ENCODE measurements around the gene LRRC37A. TPM values are rescaled to one million over a fixed set of nuclear protein-coding genes. Genes with fewer than 3 reads are reported as not detected.
"Not testable (repeated sequence)": the region's sequence is repeated elsewhere in the genome, so short reads cannot be mapped to it uniquely, and the experiment has no call there.

Gene LRRC37A
- total RNA-seq, result 4.5 and 8.6 TPM in 2 replicates

DNA sequence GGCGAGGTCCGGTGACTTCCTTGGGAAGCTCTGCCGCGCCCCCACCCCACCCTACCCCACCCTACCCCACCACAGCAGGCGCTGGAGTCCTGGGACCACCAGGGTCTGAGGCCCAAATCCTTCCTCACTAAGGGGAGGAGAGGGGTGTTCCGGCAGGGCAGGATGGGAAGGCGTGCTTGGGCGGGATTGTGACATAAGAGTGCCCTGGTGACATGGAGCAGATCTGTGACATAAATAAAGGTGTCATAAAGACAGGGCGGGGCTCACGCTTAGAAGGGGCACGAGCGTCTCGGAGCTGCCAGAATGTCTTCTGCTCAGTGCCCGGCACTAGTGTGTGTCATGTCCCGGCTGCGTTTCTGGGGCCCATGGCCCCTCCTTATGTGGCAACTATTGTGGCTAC, at the start of gene LRRC37A:
LRRC37A (plus strand) TSS at position 301 of the 400 bp plus-strand sequence; CDS start at position 304, 3 bp downstream.
- not testable (repeated sequence) for DNase-seq (ENCODE audit: low read depth); H3K4me3 ChIP-seq (ENCODE audit: low read depth, low read length)

DNA sequence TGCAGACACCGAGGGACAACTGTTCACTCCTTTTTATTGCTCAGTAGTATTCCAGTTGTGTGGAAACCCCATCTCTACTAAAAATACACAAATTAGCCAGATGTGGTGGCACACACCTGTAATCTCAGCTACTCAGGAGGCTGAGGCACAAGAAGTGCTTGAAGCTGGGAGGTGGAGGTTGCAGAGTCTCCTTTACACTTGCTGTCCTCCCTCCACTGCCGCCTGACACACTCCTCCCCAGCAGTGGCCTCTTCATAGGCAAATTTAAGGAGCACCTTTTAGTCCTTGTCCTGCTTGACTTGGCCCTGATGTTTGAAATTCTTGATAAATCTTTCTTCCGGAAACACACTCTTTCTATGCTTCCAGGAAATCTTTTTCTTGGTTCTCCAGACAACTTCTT, 45.8 kb upstream of the LRRC37A start:
- DNase-seq (ENCODE audit: low read depth); H3K4me3 ChIP-seq (ENCODE audit: low read depth, low read length): not testable (repeated sequence)

DNA sequence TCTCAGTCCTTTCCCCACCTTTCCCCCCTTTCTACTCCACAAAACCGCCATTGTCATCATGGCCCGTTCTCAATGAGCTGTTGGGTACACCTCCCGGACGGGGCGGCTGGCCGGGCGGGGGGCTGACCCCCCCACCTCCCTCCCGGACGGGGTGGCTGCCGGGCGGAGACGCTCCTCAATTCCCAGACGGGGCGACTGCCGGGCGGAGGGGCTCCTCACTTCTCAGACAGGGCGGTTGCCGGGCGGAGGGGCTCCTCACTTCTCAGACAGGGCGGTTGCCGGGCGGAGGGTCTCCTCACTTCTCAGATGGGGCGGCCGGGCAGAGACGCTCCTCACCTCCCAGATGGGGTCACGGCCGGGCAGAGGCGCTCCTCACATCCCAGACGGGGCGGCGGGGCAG, 42.1 kb upstream of the LRRC37A start:
- H3K4me3 ChIP-seq (ENCODE audit: low read depth, low read length); DNase-seq (ENCODE audit: low read depth): not testable (repeated sequence)

DNA sequence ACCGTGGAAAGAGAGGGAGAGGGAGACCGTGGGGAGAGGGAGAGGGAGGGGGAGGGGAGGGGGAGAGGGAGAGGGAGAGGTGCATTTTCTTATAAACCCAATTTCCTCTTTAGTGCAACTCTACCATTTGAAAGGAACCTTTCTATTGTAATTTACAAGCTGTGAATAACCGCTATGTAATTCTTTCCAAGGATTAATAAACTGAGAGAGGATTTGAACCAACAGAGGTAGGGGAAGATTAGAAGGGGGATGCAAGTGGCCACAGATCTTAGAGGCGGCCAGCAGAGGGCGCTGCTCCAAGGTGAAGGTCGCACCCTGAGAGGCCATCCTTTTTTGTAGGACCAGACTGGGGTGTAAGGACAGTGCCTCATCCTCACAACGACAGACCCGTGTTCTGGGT, 41.2 kb upstream of the LRRC37A start:
- not testable (repeated sequence) for H3K4me3 ChIP-seq (ENCODE audit: low read depth, low read length)
- TF ChIP-seq, protein P1, sequence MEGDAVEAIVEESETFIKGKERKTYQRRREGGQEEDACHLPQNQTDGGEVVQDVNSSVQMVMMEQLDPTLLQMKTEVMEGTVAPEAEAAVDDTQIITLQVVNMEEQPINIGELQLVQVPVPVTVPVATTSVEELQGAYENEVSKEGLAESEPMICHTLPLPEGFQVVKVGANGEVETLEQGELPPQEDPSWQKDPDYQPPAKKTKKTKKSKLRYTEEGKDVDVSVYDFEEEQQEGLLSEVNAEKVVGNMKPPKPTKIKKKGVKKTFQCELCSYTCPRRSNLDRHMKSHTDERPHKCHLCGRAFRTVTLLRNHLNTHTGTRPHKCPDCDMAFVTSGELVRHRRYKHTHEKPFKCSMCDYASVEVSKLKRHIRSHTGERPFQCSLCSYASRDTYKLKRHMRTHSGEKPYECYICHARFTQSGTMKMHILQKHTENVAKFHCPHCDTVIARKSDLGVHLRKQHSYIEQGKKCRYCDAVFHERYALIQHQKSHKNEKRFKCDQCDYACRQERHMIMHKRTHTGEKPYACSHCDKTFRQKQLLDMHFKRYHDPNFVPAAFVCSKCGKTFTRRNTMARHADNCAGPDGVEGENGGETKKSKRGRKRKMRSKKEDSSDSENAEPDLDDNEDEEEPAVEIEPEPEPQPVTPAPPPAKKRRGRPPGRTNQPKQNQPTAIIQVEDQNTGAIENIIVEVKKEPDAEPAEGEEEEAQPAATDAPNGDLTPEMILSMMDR (IDR thresholded peaks at IDR 0.05; ENCODE audit: insufficient read depth, low read depth, low read length), result peak; percentile 71
- peak; percentile 71 for DNase-seq (ENCODE audit: low read depth)

DNA sequence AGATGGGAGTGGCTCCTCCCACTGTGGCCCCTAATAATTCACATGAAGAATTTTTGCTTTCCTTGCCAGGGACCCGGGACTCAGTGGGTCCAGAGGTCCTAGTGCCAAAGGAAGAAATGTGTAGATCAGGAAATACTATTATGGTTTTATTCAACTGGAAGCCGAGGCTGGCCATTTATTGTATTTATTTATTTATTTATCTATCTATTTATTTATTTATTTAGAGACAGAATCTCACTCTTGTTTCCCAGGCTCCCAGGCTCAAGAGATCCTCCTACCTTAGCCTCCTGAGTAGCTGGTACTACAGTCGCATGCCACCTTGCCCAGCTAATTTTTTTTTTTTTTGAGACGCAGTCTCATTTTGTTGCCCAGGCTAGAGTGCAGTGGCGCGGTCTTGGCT, 40.7 kb upstream of the LRRC37A start:
- not testable (repeated sequence) for DNase-seq (ENCODE audit: low read depth); H3K4me3 ChIP-seq (ENCODE audit: low read depth, low read length)

DNA sequence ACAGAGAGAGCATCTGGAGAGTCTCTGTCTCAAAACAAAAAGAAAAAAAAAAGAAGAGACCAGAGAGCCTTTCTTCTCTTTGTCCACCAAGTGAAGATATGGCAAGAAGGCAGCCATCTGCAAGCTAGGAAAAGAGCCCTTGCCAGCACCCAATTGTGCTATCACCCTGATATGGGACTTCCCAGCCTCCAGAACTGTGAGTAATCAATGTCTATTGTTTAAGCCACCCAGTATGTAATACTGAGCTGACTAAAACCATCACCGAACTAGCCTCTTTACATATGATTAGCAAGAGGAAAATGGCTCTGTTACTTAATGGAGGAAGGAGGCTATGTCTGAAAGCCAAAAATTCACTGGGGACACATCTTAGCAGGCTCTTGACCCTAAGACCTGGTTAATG, 38.6 kb upstream of the LRRC37A start:
- H3K4me3 ChIP-seq (ENCODE audit: low read depth, low read length), result not testable (repeated sequence)

DNA sequence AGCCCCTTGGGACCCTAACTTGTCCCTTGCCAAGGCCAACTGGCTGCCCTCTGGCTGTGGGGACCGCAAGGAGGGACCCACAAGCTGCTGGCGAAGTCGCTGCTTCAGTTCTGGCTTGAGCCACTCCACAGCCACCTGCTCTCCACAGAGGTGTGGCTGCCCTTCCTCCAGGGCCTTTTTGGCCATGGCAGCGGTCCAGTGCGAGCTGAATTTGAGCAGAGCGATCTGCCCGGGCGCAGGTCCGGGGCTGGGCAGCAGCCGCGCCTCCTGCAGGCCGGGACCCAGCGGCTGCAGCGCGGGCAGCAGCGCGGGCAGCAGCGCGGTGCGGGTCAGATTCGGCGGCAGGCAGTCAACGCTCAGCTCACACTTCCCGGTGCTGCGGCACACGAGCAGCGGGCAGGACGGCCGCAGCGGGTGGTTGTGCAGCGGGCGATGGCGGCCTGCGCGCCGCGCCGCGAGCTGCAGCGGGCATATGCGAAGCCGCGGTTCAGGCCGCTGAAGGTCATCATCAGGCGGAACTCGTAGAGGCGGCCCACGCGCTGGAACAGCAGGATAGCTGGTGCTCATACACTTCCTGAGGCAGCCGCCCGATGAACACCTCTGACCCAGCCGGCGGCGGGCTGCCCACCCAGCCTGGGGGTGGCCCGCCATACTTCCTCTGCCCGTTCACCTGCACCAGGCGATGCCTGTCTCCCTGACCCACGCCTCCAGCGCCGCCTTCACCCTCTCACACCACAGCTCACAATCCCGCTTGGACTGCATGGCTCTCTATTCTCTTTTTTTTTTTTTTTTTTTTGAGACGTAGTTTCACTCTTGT, 34.9 kb upstream of the LRRC37A start:
- peak; percentile 34 for DNase-seq (ENCODE audit: low read depth)

More for the DNA sequence above, 38.6 kb upstream of the LRRC37A start:
- DNase-seq (ENCODE audit: low read depth), result not testable (repeated sequence)

DNA sequence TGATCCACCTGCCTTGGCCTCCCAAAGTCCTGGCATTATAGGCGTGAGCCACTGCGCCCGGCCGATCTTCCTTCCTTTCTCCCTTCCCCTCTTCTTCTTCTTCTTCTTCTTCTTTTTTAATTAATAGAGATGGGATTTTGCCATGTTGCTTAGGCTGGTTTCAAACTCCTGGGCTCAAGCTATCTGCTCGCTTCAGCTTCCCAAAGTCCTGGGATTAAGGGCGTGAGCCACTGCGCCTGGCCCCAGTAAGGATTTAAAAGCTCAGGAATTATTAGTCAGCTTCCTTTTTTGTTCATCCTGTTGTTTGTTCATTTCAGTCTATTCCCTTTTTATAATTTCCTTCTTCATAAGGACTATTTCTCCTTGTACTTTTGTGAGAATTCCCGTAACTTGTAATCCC, 32.7 kb upstream of the LRRC37A start:
- DNase-seq (ENCODE audit: low read depth), result peak; percentile 87
- no peak overlapping the region for H3K4me3 ChIP-seq (ENCODE audit: low read depth, low read length)

More for the DNA sequence above, 34.9 kb upstream of the LRRC37A start:
- TF ChIP-seq, protein P1 (IDR thresholded peaks at IDR 0.05; ENCODE audit: insufficient read depth, low read depth, low read length), result peak; percentile 36
- H3K4me3 ChIP-seq (ENCODE audit: low read depth, low read length), result not testable (repeated sequence)

DNA sequence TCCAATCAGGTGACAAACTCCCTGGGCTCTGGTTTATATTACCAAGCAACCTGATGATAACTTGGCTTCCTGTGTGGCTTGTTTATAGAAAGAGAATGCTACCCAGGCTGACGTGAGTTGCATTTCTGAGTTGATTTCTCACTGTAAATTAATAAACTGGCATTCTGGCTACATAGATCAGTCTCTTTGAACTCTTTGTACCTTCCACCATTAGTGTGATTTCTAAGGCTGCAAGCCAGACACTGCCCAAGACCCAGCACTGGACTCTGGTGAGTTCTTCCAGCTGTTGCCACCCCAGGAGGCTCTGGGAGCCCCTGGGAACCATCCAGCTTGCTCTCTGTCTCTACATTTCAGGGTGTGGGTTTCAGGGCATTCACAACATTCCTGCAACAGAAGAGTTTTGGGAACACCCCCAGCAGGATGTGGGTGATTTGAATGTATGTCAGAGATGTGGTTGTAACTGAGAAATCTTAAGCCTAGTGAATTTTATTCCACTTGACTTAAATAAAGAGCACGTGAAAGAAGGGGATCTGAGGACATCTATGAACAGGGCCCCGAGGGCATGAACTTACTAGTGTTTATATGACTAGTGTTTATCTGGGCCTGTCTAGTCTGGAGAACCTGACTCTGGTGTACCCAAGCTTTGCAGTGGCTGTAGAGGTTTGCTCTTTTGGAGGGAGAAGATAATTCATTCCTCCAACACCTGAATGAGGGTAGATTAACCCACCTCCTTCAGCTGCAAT, 30.3 kb upstream of the LRRC37A start:
- H3K4me3 ChIP-seq (ENCODE audit: low read depth, low read length), result no peak overlapping the region
- DNase-seq (ENCODE audit: low read depth), result peak; percentile 99
- TF ChIP-seq, protein P1 (IDR thresholded peaks at IDR 0.05; ENCODE audit: insufficient read depth, low read depth, low read length), result no peak

More for the DNA sequence above, 32.7 kb upstream of the LRRC37A start:
- TF ChIP-seq, protein P1 (IDR thresholded peaks at IDR 0.05; ENCODE audit: insufficient read depth, low read depth, low read length), result no peak

DNA sequence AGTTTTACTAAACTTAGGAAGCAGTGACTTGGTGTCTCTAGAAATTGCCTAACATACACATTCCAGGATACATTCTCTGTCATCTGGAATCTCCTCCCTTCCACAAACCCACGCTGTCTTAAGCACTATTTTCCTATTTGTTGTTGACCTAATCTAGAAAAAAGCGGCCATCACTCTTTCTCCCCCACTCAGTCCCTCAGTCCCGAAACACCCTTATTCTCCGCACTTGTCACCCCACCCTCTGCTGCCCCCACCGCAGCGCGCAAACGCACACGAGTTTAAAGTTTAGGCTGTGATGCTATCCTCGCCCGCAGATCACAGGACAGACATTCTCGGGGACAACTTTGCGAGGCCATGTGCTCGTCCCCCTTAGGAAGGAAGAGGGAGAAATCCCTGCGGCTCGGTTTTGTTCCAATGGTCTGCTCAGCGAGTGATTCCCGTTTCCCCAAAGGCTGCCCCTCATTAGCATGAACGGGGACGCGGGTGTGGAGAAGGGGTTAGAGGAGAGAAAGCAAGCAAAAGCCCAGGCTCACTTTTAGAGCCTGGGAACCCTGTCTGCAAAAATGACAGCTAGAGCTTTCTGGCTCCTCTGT, 28.8 kb upstream of the LRRC37A start:
- peak overlapping the region; percentile 62 for H3K4me3 ChIP-seq (ENCODE audit: low read depth, low read length)
- DNase-seq (ENCODE audit: low read depth), result peak; percentile 95

Measured in fibroblast of villous mesenchyme (primary cell).